Heart right ventricle (tissue), 16 donors: ENCODE results near the gene TSC2. TPM values are rescaled to one million over a fixed set of nuclear protein-coding genes. Genes with fewer than 3 reads are reported as not detected.

ENCODE experiments used
- ATAC-seq, 8 donors: fragments of 200-7000 bp; cut with Tn5 transposase; one replicate each; pipeline ENCODE4 v1.9.1; 2020; ENCODE audit warnings: mild to moderate bottlenecking in 8 of 8, moderate library complexity in 8 of 8, moderate number of reproducible peaks in 1 of 8
- DNase-seq, 2 donors: peaks; one replicate each; pipeline ENCODE4 v3.0.0-alpha.2; 2020
- H3K27ac ChIP-seq, 10 donors: fragments of 200-600 bp; sonication (generic) in 2 of 10; one replicate each; pipeline versions ENCODE4 v1.5.0 to v1.8.0; 2020 to 2022; ENCODE audit warnings: mild to moderate bottlenecking in 3 of 10
- H3K27me3 ChIP-seq, 7 donors: fragments of 200-600 bp; one replicate each; pipeline ENCODE4 v1.8.0; 2021 to 2022; ENCODE audit warnings: mild to moderate bottlenecking in 2 of 7
- H3K36me3 ChIP-seq, 9 donors: fragments of 200-600 bp; sonication (generic) in 1 of 9; one replicate each; pipeline versions ENCODE4 v1.5.0 to v1.8.0; 2020 to 2022; ENCODE audit warnings: mild to moderate bottlenecking in 2 of 9
- H3K4me1 ChIP-seq, 9 donors: fragments of 200-600 bp; sonication (generic) in 1 of 9; one replicate each; pipeline versions ENCODE4 v1.5.0 to v1.8.0; 2020 to 2022; ENCODE audit warnings: mild to moderate bottlenecking in 4 of 9
- H3K4me3 ChIP-seq, 10 donors: fragments of 200-600 bp; sonication (generic) in 2 of 10; one replicate each; pipeline versions ENCODE4 v1.5.0 to v1.8.0; 2020 to 2022; ENCODE audit warnings: mild to moderate bottlenecking in 7 of 10, moderate library complexity in 2 of 10
- H3K9me3 ChIP-seq, 11 donors: fragments of 200-600 bp in 10 of 11; sonication (generic) in 2 of 11; one replicate each; pipeline versions ENCODE4 v1.5.0 to v1.8.0; 2013 to 2022; ENCODE audit warnings: mild to moderate bottlenecking in 2 of 11, control low read depth in 1 of 11, moderate library complexity in 1 of 11
- CTCF ChIP-seq, 9 donors: fragments of 200-600 bp; sonication (generic) in 2 of 9; IDR thresholded peaks; one replicate each; pipeline versions ENCODE4 v1.5.0 to v1.8.0; 2021 to 2022; ENCODE audit warnings: antibody characterized with exemption in 9 of 9, mild to moderate bottlenecking in 5 of 9, moderate library complexity in 1 of 9
- WGBS, 2 donors: extraction: QIAGEN DNeasy Blood & Tissue Kit; methylation state at CpG; one replicate each; pipeline ENCODE4 v1.1.7; 2013; ENCODE audit warnings: inconsistent platforms in 1 of 2; 5-methylcytosine and 5-hydroxymethylcytosine counted together
- intact Hi-C, 10 donors: fragments of 100-400 bp; cut with DNase I; formaldehyde crosslinking; loops; one replicate each; pipeline versions ENCODE4 v1.11.1 to v1.14.2; 2022
- polyA plus RNA-seq, 2 donors: library from polyadenylated mRNA; stranded (reverse); fragments of 200-250 nt; gene quantifications; one replicate each; pipeline ENCODE4 v1.2.3, GENCODE V29; 2013
- total RNA-seq, 10 donors: library from RNA; stranded (reverse); fragmentation: NEBNext Ultra II Directional in 3 of 10; extraction: Animal tissue kit (Norgen Biotek cat#: 25700) in 3 of 10; gene quantifications; one replicate each; pipeline versions ENCODE4 v1.2.1 to v1.2.4, GENCODE V29; 2021 to 2023
- donor health status: Arrhythmogenic right ventricular cardiomyopathy.
- donor health status: ischemic (EF 13 %, LVEDD 7.1; RV severe dilation, severe dysfunction).
- donor health status: healthy with polysubstance abuse.
- donor health status: DM: no; HTN: yes; CAD: no.
- donor health status: DM: no; HTN: no; CAD: no.
- donor health status: ischemic (EF 25% LVEDD 6.9; RV normal size, moderate dysfunction).
- donor health status: ischemic (EF 25% LVEDD 5.7; RV mildly dilated, moderate dysfunction).
- donor health status: healthy.
- donor health status: DM: yes; HTN: yes; CAD: no.
- donor health status: Ischemic cardiomyopathy.
- donor health status: ischemic (EF 35%, LVEDD 5.7; RV mildly dilated, moderate dysfunction).
- donor health status: nonischemic (EF 11% LVEDD 7.7; RV severe dilation, severe dysfunction).
- donor health status: DM: yes; HTN: yes; CAD: no.
- donor health status: PGD.
- donor health status: ischemic (EF 29% LVEDD 5.4; RV normal size, mild dysfunction).
- donor health status: nonischemic (EF 23%, LVEDD 6.1; RV moderate dilation, normal function).

TSC2 gene
- total and polyA plus RNA-seq, 12 donors: 28.8 to 87.0 (median 71.5) TPM

GRCh38 chr16:2019518-2019920 lies 28.3 kb upstream of the TSC2 start, which contains the start of gene NPW:
Gene NPW (plus strand): TSS chr16:2019785.
- peaks cover 16 to 55% (median 49%) of the 10 kb centered on the region in 7 donors for H3K27me3 ChIP-seq
- WGBS, 2 donors: 1 to 4% methylated on average over 32 to 33 of the region's 33 CpGs
- TF ChIP-seq CTCF (IDR thresholded peaks at IDR 0.05): no peak
- ATAC-seq: no peak
- H3K4me1 ChIP-seq: peaks cover 16 to 35% (median 30%) of the 10 kb centered on the region in 9 donors
- H3K9me3 ChIP-seq: no peaks in the 10 kb centered on the region
- no peaks in the 10 kb centered on the region for H3K36me3 ChIP-seq
- DNase-seq: no peak
- H3K27ac ChIP-seq: no peak within 1 kb of the TSS
- intact Hi-C loops: loop anchor here in 1 of 10 donors (10.0 kb wide), 1 partner anchor 45 kb away; no protein-coding TSS in a partner anchor
- H3K4me3 ChIP-seq: peak within 1 kb of the TSS in 4 of 10 donors; percentile 5 to 20 (median 10)

GRCh38 chr16:2019921-2020831 lies 27.6 kb upstream of the TSC2 start:
- H3K4me3 ChIP-seq: peak overlapping the region in 4 of 10 donors; percentile 5 to 20 (median 10)
- intact Hi-C loops: loop anchor here in 6 of 10 donors (2.0 to 10.0 kb wide), 7 partner anchors 37 to 235 kb away; partner anchors contain the start of gene ECI1 (in 1 of the 6)
- ATAC-seq: no peak

GRCh38 chr16:2022723-2023091 lies 25.1 kb upstream of the TSC2 start:
- peak in 1 of 2 donors; percentile 33 for DNase-seq
- intact Hi-C loops: loop anchor here in 9 of 10 donors (1.0 to 10.0 kb wide), 11 partner anchors 24 to 232 kb away; partner anchors contain the start of genes NTHL1 (in 2 of the 9), TSC2 (in 2 of the 9) and ECI1 (in 1 of the 9)
- 0 to 2% methylated on average over 14 of the region's 14 CpGs for WGBS, 2 donors
- H3K4me1 ChIP-seq: peaks cover 25 to 59% (median 52%) of the 10 kb centered on the region in 9 donors
- peaks cover 16 to 68% (median 42%) of the 10 kb centered on the region in 7 donors for H3K27me3 ChIP-seq
- peak overlapping the region in 8 of 10 donors; percentile 26 to 50 (median 44) for H3K4me3 ChIP-seq
- H3K27ac ChIP-seq: peak overlapping the region in 5 of 10 donors; percentile 32 to 94 (median 79)
- H3K9me3 ChIP-seq: no peaks in the 10 kb centered on the region
- H3K36me3 ChIP-seq: no peaks in the 10 kb centered on the region
- peak in 7 of 8 donors; percentile 3 to 25 (median 13) for ATAC-seq
- TF ChIP-seq CTCF (IDR thresholded peaks at IDR 0.05): no peak

More at GRCh38 chr16:2019921-2020831, 27.6 kb upstream of the TSC2 start:
- DNase-seq: peak in 1 of 2 donors; percentile 19
- H3K36me3 ChIP-seq: no peaks in the 10 kb centered on the region
- no peak for TF ChIP-seq CTCF (IDR thresholded peaks at IDR 0.05)
- H3K9me3 ChIP-seq: no peaks in the 10 kb centered on the region
- H3K4me1 ChIP-seq: peaks cover 19 to 42% (median 36%) of the 10 kb centered on the region in 9 donors
- peaks cover 16 to 55% (median 49%) of the 10 kb centered on the region in 7 donors for H3K27me3 ChIP-seq
- WGBS, 2 donors: 1 to 2% methylated on average over 88 to 96 of the region's 96 CpGs
- H3K27ac ChIP-seq: no peak overlapping the region
